ENCODE measurements around the gene TSEN54. TPM values are rescaled to one million over a fixed set of nuclear protein-coding genes. Genes with fewer than 3 reads are reported as not detected.

TSEN54 gene
- total RNA-seq, 2 experiments from 2014 or later: 57.4 to 69.8 TPM

GRCh38 chr17:75565066-75565465 is 48.7 kb downstream of the TSEN54 start:
- no peaks in the 10 kb centered on the region for H3K9me3 ChIP-seq (ENCODE audit: low read length)
- POLR2A ChIA-PET: no interaction called here
- no peaks in the 10 kb centered on the region for H3K36me3 ChIP-seq (ENCODE audit: insufficient read depth, low read length)
- TF ChIP-seq CTCF (conservative IDR thresholded peaks at IDR 0.05; ENCODE audit: low read length) (no peak), EZH2phosphoT487 (IDR thresholded peaks at IDR 0.05; ENCODE audit: borderline replicate concordance, low read depth, low read length) (no peak)
- intact Hi-C loops (cut with micrococcal nuclease; ENCODE audit: unreplicated experiment): loop anchor here (5.0 kb wide), 1 partner anchor 48 kb away; the partner anchor contains the start of genes CASKIN2 and TSEN54
- no peak for DNase-seq (ENCODE audit: low spot score)
- no peak overlapping the region for H2AFZ ChIP-seq (ENCODE audit: low read length)
- H3K4me3 ChIP-seq (ENCODE audit: low read depth, low read length, poor library complexity, severe bottlenecking): no peak overlapping the region
- no peak overlapping the region for H3K27ac ChIP-seq (ENCODE audit: low read depth, low read length, poor library complexity, severe bottlenecking)
- H3K4me1 ChIP-seq (ENCODE audit: insufficient read depth, low read length, poor library complexity, severe bottlenecking): peaks cover 27% of the 10 kb centered on the region
- H4K20me1 ChIP-seq (ENCODE audit: insufficient read depth, low read length): no peaks in the 10 kb centered on the region
- CTCF ChIA-PET (ENCODE audit: unreplicated experiment): no interaction called here
- no peaks in the 10 kb centered on the region for H3K79me2 ChIP-seq (ENCODE audit: insufficient read depth, low read depth, low read length)
- no peak overlapping the region for H3K4me2 ChIP-seq (ENCODE audit: low read length)
- BruUV-seq (replicated peaks): no TSS peak
- no peaks in the 10 kb centered on the region for H3K9me2 ChIP-seq (ENCODE audit: insufficient read depth, low read length)

DNA sequence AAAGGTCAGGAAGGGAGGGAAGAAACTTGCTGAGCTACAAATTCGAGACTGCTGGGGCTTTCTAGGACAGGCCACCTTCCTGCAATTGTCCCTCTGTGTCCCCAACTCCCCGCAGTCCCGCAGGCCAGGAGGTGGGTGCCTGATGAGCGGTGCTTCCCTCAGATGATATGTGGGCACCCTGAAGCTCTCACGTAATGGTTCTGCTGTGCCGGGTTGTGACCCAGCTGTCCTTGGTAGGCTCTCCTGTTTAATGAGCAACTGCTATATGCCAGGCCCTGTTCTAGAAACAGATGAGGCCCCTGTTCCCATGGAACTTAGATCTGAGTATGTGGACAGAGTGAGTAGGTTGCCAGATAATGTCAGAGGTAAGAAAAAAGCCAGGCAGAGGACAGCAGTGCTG is 49.3 kb downstream of the TSEN54 start:
- CTCF ChIA-PET (ENCODE audit: unreplicated experiment): no interaction called here
- no peak for TF ChIP-seq CTCF (conservative IDR thresholded peaks at IDR 0.05; ENCODE audit: low read length)
- TF ChIP-seq EZH2phosphoT487 (IDR thresholded peaks at IDR 0.05; ENCODE audit: borderline replicate concordance, low read depth, low read length): no peak
- Histone ChIP-seq H2AFZ (ENCODE audit: low read length) (no peak overlapping the region), H3K27ac (ENCODE audit: low read depth, low read length, poor library complexity, severe bottlenecking) (no peak overlapping the region), H3K79me2 (ENCODE audit: insufficient read depth, low read depth, low read length) (no peaks in the 10 kb centered on the region), H3K4me3 (ENCODE audit: low read depth, low read length, poor library complexity, severe bottlenecking) (no peak overlapping the region), H3K4me2 (ENCODE audit: low read length) (no peak overlapping the region), H4K20me1 (ENCODE audit: insufficient read depth, low read length) (no peaks in the 10 kb centered on the region), H3K4me1 (ENCODE audit: insufficient read depth, low read length, poor library complexity, severe bottlenecking) (peaks cover 30% of the 10 kb centered on the region), H3K9me2 (ENCODE audit: insufficient read depth, low read length) (no peaks in the 10 kb centered on the region), H3K9me3 (ENCODE audit: low read length) (no peaks in the 10 kb centered on the region), H3K36me3 (ENCODE audit: insufficient read depth, low read length) (no peaks in the 10 kb centered on the region)
- POLR2A ChIA-PET: no interaction called here
- BruUV-seq (replicated peaks): no TSS peak
- intact Hi-C loops (cut with micrococcal nuclease; ENCODE audit: unreplicated experiment): loop anchor here (5.0 kb wide), 1 partner anchor 48 kb away; the partner anchor contains the start of genes CASKIN2 and TSEN54
- DNase-seq (ENCODE audit: low spot score): no peak

DNA sequence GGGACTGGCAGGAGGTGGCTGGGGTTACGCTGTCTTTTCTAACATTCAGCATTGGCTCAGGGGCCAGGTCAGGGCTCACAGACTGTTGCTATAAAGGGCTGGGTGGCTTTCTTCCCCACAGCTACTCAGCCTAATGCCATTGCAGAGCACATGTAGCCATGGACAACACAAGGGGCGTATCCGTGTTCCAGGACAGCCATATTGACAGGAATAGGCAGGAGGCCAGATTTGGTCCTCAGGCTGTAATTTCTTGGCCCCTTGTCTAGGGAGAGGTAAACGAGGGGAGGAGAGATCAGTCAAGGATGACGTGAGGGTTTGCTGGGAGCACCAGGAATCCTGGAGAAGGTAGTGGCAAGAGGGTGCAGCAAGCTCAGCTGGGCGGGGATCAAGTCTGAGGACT is 50.1 kb downstream of the TSEN54 start:
- Histone ChIP-seq H3K79me2 (ENCODE audit: insufficient read depth, low read depth, low read length) (no peaks in the 10 kb centered on the region), H3K36me3 (ENCODE audit: insufficient read depth, low read length) (no peaks in the 10 kb centered on the region), H3K4me2 (ENCODE audit: low read length) (peak overlapping the region; percentile 45), H3K4me1 (ENCODE audit: insufficient read depth, low read length, poor library complexity, severe bottlenecking) (peaks cover 38% of the 10 kb centered on the region), H3K9me2 (ENCODE audit: insufficient read depth, low read length) (no peaks in the 10 kb centered on the region), H3K27ac (ENCODE audit: low read depth, low read length, poor library complexity, severe bottlenecking) (peak overlapping the region; percentile 5), H4K20me1 (ENCODE audit: insufficient read depth, low read length) (no peaks in the 10 kb centered on the region), H3K4me3 (ENCODE audit: low read depth, low read length, poor library complexity, severe bottlenecking) (no peak overlapping the region), H3K9me3 (ENCODE audit: low read length) (no peaks in the 10 kb centered on the region), H2AFZ (ENCODE audit: low read length) (no peak overlapping the region)
- no TSS peak for BruUV-seq (replicated peaks)
- no peak for DNase-seq (ENCODE audit: low spot score)
- TF ChIP-seq EZH2phosphoT487 (IDR thresholded peaks at IDR 0.05; ENCODE audit: borderline replicate concordance, low read depth, low read length): no peak
- no peak for TF ChIP-seq CTCF (conservative IDR thresholded peaks at IDR 0.05; ENCODE audit: low read length)
- ChIA-PET CTCF (ENCODE audit: unreplicated experiment) (no interaction called here), POLR2A (interaction anchor here (0.6 kb wide), 1 partner anchor 181 kb away, joined by 4 read pairs; no protein-coding TSS in a partner anchor)
- intact Hi-C loops (cut with micrococcal nuclease; ENCODE audit: unreplicated experiment): loop anchor here (5.0 kb wide), 1 partner anchor 49 kb away; the partner anchor contains the start of genes CASKIN2 and TSEN54

Data from OCI-LY7 (cell line).